ENCODE measurements around the gene ZFHX3. TPM values are rescaled to one million over a fixed set of nuclear protein-coding genes. Genes with fewer than 3 reads are reported as not detected.

ZFHX3 gene
- total and polyA plus RNA-seq, 9 donors = 5.2 to 12.0 (median 7.5) TPM

DNA sequence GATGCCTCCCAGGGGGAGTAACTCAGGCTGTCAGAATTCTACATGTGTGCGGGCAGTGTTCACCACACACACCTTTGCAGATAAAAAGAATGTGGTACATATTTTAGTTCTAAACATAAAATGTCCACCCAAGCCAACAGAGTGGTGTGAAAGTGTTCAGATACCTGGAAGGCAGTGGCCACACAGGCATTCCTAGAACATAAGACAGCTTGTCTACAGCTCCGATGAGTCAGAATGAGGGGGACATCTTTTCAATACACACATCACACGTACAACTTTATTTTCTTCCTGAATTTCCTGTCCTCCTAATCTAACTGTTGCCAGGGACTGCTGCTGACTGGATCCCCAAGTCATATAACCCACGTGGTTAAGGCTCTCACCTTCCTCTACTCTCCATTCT is 142.3 kb downstream of the ZFHX3 start:
- H3K27ac ChIP-seq (ENCODE audit: low read length) = no peak overlapping the region
- H3K9me3 ChIP-seq (replicated peaks; ENCODE audit: control insufficient read depth, low read depth, low read length) = no peaks in the 10 kb centered on the region
- H3K36me3 ChIP-seq (ENCODE audit: control insufficient read depth, insufficient read depth, low read length) = no peaks in the 10 kb centered on the region
- H3K27me3 ChIP-seq (ENCODE audit: control insufficient read depth, insufficient read depth, low read length) = no peaks in the 10 kb centered on the region
- H3K4me3 ChIP-seq (ENCODE audit: low read length) = no peak overlapping the region
- H3K4me1 ChIP-seq (ENCODE audit: control insufficient read depth, insufficient read depth, low read length) = peaks cover 16% of the 10 kb centered on the region
- no peak for DNase-seq
- WGBS (ENCODE audit: insufficient coverage) = 53% methylated on average over 3 of the region's 4 CpGs

DNA sequence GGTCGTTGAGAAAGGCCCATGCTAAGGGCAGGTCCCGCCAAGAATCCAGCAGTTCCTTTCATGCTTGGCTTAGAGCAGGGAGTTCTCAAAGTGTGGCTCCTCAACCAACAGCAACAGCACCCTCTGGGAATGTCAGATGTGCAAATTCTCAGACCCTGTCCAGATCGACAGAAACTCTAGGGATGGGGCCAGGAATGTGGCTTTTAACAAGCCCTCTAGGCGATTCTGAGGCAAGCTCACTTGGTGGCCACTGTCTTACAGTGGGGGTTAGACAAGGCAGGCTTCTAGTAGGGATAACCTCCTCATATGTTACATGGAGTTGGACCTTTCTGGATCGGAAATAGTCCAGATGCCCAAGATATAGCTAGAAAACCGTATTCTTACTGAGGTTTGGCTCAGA is 144.8 kb downstream of the ZFHX3 start:
- no peaks in the 10 kb centered on the region for H3K27me3 ChIP-seq (ENCODE audit: control insufficient read depth, insufficient read depth, low read length)
- H3K4me3 ChIP-seq (ENCODE audit: low read length) = no peak overlapping the region
- WGBS (ENCODE audit: insufficient coverage) = 79% methylated on average over 2 of the region's 6 CpGs
- H3K9me3 ChIP-seq (replicated peaks; ENCODE audit: control insufficient read depth, low read depth, low read length) = no peaks in the 10 kb centered on the region
- no peak overlapping the region for H3K27ac ChIP-seq (ENCODE audit: low read length)
- H3K4me1 ChIP-seq (ENCODE audit: control insufficient read depth, insufficient read depth, low read length) = peaks cover 16% of the 10 kb centered on the region
- no peaks in the 10 kb centered on the region for H3K36me3 ChIP-seq (ENCODE audit: control insufficient read depth, insufficient read depth, low read length)
- no peak for DNase-seq

DNA sequence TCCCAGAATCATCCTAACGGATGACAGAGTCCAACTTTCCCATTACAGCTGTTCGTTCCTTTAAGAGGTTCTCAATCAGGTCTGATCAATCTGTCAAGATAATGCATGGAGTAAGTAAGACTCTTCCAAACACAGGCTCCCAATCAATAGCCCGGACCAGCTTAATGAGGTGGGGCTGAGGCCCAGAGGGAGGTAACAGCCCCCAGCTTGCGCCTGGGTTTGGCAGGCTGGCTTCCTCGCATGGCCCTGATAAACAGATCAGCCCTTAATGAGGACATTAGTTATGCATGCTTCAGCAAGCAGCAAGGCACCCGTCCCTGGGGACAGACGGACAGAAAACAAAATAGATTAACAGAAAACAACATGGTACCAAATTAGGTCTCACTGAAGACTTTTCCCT is 145.7 kb downstream of the ZFHX3 start:
- Histone ChIP-seq H3K27ac (ENCODE audit: low read length) (no peak overlapping the region), H3K27me3 (ENCODE audit: control insufficient read depth, insufficient read depth, low read length) (no peaks in the 10 kb centered on the region), H3K36me3 (ENCODE audit: control insufficient read depth, insufficient read depth, low read length) (no peaks in the 10 kb centered on the region), H3K4me3 (ENCODE audit: low read length) (no peak overlapping the region), H3K4me1 (ENCODE audit: control insufficient read depth, insufficient read depth, low read length) (peaks cover 16% of the 10 kb centered on the region), H3K9me3 (replicated peaks; ENCODE audit: control insufficient read depth, low read depth, low read length) (no peaks in the 10 kb centered on the region)
- DNase-seq = no peak
- WGBS (ENCODE audit: insufficient coverage) = 71% methylated on average over 2 of the region's 7 CpGs

DNA sequence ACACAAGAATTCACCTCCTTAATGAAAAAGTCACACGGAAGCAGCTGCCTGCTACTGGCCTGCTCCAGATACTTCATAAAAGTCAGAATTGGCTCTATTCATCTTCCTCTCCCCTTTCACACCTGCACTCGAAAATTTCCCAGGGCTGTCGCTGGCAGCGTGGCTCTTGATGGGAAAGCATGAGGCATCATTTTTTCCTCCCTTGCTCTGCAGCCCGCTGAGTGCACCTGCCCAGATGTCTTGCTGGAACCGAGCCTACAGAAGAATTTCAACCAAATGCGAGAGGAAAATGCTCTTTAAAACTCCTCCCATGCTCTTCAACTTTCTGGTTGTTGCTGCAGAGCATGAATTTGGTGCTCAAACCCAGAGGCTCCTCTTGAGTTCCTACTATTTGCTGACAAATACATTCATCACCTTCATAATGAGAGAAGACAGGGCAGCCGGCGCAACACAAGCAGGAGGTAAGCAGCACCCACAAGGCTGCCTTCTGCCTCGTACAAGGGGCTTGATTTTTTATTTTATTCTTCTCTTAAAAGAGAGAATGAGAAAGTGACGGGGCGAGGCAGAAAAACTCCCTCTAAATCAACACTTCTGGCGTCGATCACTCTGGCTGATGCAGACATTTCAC is 146.8 kb downstream of the ZFHX3 start:
- H3K4me1 ChIP-seq (ENCODE audit: control insufficient read depth, insufficient read depth, low read length) = peaks cover 20% of the 10 kb centered on the region
- peak; percentile 66 for DNase-seq
- no peaks in the 10 kb centered on the region for H3K36me3 ChIP-seq (ENCODE audit: control insufficient read depth, insufficient read depth, low read length)
- H3K27ac ChIP-seq (ENCODE audit: low read length) = no peak overlapping the region
- no peaks in the 10 kb centered on the region for H3K27me3 ChIP-seq (ENCODE audit: control insufficient read depth, insufficient read depth, low read length)
- 15% methylated on average over 7 of the region's 14 CpGs for WGBS (ENCODE audit: insufficient coverage)
- no peak overlapping the region for H3K4me3 ChIP-seq (ENCODE audit: low read length)
- no peaks in the 10 kb centered on the region for H3K9me3 ChIP-seq (replicated peaks; ENCODE audit: control insufficient read depth, low read depth, low read length)

DNA sequence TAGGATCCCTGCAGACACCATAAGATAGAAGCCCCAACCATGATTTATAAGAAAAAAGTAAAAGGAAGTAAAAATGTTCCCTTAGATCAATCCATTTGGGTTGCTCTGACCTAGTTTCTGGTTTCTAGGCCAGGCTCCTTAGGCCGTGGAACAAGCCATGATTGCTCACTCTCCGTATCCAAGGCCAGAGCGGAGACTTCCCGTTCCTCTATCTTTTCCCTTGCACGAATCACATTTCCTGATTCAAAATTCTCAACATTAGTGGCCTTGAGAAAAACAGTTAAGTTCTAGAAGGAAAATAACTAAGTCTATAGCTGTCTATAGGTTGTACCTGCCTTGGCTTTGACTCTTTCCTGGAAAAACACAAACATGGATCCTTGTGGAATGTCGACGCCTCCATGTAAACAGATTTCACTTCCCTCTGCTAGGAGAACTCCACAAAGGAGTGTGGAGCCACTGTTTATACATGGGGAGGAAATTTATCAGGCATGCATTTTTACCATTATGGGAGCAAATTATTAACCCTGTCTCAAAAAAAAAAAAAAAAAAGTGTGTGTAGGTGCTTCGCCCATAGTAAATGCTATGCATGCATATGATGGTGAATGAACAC is 149.6 kb downstream of the ZFHX3 start:
- no peak overlapping the region for H3K27ac ChIP-seq (ENCODE audit: low read length)
- peaks cover 26% of the 10 kb centered on the region for H3K4me1 ChIP-seq (ENCODE audit: control insufficient read depth, insufficient read depth, low read length)
- H3K36me3 ChIP-seq (ENCODE audit: control insufficient read depth, insufficient read depth, low read length) = no peaks in the 10 kb centered on the region
- no peak for DNase-seq
- H3K9me3 ChIP-seq (replicated peaks; ENCODE audit: control insufficient read depth, low read depth, low read length) = no peaks in the 10 kb centered on the region
- no peak overlapping the region for H3K4me3 ChIP-seq (ENCODE audit: low read length)
- 100% methylated on average over 2 of the region's 8 CpGs for WGBS (ENCODE audit: insufficient coverage)
- H3K27me3 ChIP-seq (ENCODE audit: control insufficient read depth, insufficient read depth, low read length) = no peaks in the 10 kb centered on the region

DNA sequence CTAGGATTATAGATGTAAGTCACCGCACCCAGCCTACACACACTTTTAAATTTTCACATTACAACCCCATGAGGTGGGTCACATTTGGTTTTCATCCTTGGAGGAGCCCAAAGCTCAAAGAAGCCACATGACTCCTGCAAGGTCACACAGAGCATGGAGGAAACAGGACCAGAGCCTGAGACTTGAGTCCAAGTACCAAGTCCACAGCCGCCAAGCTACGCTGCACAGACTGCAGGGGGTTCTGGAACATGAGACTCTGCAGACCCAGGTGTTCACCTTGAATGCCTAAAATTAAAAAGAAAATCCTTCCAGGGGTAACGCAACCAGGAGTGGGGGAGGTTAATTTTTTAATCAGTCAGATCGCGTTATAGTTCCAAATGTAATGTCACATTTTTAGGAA is 150.2 kb downstream of the ZFHX3 start:
- no peaks in the 10 kb centered on the region for H3K36me3 ChIP-seq (ENCODE audit: control insufficient read depth, insufficient read depth, low read length)
- H3K4me1 ChIP-seq (ENCODE audit: control insufficient read depth, insufficient read depth, low read length) = peaks cover 22% of the 10 kb centered on the region
- no CpG with 5 or more reads among the region's 6 CpGs for WGBS (ENCODE audit: insufficient coverage)
- no peak overlapping the region for H3K27ac ChIP-seq (ENCODE audit: low read length)
- no peaks in the 10 kb centered on the region for H3K27me3 ChIP-seq (ENCODE audit: control insufficient read depth, insufficient read depth, low read length)
- no peaks in the 10 kb centered on the region for H3K9me3 ChIP-seq (replicated peaks; ENCODE audit: control insufficient read depth, low read depth, low read length)
- no peak for DNase-seq
- H3K4me3 ChIP-seq (ENCODE audit: low read length) = no peak overlapping the region

- no peak overlapping the region for H3K27ac ChIP-seq (ENCODE audit: low read length)
These were observed 151.3 kb downstream of the ZFHX3 start for GRCh38 chr16:72896485-72897118.

DNA sequence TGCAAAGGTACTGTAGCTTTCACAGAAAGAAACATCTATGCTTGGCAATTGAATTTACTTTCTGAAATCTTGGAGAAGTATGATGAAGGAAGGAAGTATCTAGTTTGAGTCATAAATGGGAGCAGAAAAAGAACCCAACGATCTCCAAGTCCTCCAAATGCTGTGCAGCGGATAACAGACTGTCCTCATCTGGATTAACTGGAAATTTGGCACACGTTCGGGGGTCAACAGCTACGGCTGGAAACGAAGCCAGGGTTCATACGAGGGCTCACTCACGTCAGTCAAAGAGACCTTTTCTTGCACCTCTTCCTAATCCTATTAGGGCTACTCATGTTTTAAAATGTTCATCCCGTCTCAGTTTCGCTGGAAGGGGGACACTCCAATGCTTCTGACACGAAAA is 152.0 kb downstream of the ZFHX3 start:
- 59% methylated on average over 10 of the region's 11 CpGs for WGBS (ENCODE audit: insufficient coverage)
- H3K4me1 ChIP-seq (ENCODE audit: control insufficient read depth, insufficient read depth, low read length) = peaks cover 11% of the 10 kb centered on the region
- no peak for DNase-seq
- no peaks in the 10 kb centered on the region for H3K27me3 ChIP-seq (ENCODE audit: control insufficient read depth, insufficient read depth, low read length)
- H3K9me3 ChIP-seq (replicated peaks; ENCODE audit: control insufficient read depth, low read depth, low read length) = no peaks in the 10 kb centered on the region
- no peak overlapping the region for H3K4me3 ChIP-seq (ENCODE audit: low read length)
- H3K27ac ChIP-seq (ENCODE audit: low read length) = no peak overlapping the region
- H3K36me3 ChIP-seq (ENCODE audit: control insufficient read depth, insufficient read depth, low read length) = peaks cover 2% of the 10 kb centered on the region

More at GRCh38 chr16:72896485-72897118, 151.3 kb downstream of the ZFHX3 start:
- Histone ChIP-seq H3K27me3 (ENCODE audit: control insufficient read depth, insufficient read depth, low read length) (no peaks in the 10 kb centered on the region), H3K9me3 (replicated peaks; ENCODE audit: control insufficient read depth, low read depth, low read length) (no peaks in the 10 kb centered on the region), H3K36me3 (ENCODE audit: control insufficient read depth, insufficient read depth, low read length) (peaks cover 2% of the 10 kb centered on the region), H3K4me3 (ENCODE audit: low read length) (no peak overlapping the region), H3K4me1 (ENCODE audit: control insufficient read depth, insufficient read depth, low read length) (peaks cover 17% of the 10 kb centered on the region)
- 66% methylated on average over 9 of the region's 12 CpGs for WGBS (ENCODE audit: insufficient coverage)
- DNase-seq = no peak

GRCh38 chr16:72894293-72895151 is 153.4 kb downstream of the ZFHX3 start:
- DNase-seq = peak; percentile 62
- Histone ChIP-seq H3K27ac (ENCODE audit: low read length) (no peak overlapping the region), H3K36me3 (ENCODE audit: control insufficient read depth, insufficient read depth, low read length) (peaks cover 4% of the 10 kb centered on the region), H3K4me1 (ENCODE audit: control insufficient read depth, insufficient read depth, low read length) (peaks cover 10% of the 10 kb centered on the region), H3K27me3 (ENCODE audit: control insufficient read depth, insufficient read depth, low read length) (no peaks in the 10 kb centered on the region), H3K4me3 (ENCODE audit: low read length) (no peak overlapping the region), H3K9me3 (replicated peaks; ENCODE audit: control insufficient read depth, low read depth, low read length) (no peaks in the 10 kb centered on the region)
- 73% methylated on average over 1 of the region's 18 CpGs for WGBS (ENCODE audit: insufficient coverage)

Data from muscle of leg (tissue), 11 donors.